HG03280 (cell line): ENCODE results near the gene TRIM3.

Source experiments
- ATAC-seq: cut with Tn5 transposase; IDR thresholded peaks from one replicate; pipeline ENCODE4 v1.9.1; 2021; ENCODE audit warnings: mild to moderate bottlenecking, moderate library complexity; ENCODE audit not compliant: unreplicated experiment

The TRIM3 gene

DNA sequence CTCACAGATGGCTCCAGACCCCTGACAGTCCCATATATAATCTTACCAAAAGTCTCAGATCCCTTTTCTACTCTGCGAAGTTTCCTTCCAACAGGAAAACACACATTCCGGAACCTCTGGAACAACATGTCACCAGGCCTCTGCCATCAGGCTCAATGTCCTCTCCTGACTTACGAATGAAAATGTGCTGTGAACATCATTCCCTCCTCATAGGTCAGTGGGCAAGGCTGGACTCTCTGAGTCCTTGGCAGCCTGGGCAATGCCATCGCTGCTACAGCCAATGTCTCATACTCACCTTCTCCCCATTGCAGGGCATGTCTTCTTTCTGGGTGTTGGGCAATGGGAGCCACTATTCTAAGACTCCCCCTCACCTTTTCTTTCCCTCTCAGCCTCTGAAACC is 31.3 kb downstream of the TRIM3 start:
- no peak for ATAC-seq

DNA sequence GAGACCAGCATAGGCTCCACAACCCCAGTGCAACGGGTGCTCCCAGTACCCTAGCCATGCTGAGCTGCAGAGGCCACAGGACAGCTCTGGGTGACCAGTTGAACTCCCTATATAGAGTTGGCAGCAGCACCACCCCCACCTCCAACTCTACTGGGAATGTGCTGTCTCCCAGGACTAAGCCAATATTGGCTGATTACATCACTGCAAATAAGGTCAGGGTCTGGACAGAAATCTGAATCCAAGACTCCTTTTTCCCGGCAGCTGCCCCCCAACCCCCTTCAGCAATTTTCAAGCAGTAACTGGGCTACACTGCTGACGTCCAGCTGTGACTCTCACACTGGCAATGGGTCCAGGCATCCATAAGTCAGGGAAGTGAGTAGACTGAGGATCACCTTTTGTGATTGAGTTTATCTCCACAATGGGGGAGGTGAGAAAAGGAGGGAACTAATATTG is 32.8 kb downstream of the TRIM3 start, which contains the start of gene HPX:
HPX (minus strand) TSS at position 82 of the 453 bp plus-strand sequence; CDS start at position 58, 24 bp downstream.
- no peak for ATAC-seq

DNA sequence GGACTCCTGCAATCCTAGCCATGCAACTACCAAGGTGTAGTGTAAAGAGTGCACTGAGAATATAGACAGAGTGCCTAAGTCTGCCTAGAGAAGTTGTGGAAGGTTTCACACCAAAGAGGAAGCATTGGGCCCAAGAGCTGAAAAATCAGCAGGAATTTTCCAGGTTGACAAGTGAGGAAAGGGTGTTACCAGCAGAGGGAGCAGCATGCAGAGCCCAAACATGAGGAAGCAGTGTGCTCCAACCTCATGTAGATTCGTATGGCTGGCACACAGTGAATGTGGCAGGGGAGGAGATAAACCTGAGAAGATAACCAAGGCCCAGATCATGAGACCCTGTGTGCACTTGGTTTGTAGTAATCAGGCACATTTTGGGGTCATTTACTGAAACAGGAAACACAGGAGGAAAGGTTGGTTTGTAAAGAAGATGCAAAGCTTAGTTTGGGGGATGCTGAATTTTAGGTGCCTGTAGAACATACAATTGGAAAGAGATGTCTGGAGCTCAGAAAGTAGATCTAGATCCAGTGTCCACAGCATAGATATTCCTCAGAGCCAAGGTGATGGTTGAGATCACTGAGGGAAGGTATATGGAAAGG is 34.7 kb downstream of the TRIM3 start:
- no peak for ATAC-seq

DNA sequence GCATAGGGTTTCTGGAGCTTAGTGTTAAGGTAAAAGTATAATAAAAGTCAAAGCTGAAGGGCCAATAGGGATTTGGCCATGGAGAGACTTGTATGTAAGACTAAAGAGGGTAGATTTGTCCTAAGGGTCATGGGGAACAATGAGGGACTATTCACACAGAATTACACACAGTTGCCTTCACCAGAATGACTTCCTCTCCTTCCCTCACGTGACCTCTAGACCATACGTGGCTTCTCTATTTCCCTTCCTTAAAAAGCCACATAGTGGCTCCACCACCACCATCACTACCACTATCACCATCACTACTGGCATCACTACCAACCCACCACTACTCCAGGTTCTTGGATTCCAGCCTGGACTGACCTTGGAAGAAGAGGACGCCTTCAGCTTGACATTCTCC is 35.7 kb downstream of the TRIM3 start:
- ATAC-seq: no peak

DNA sequence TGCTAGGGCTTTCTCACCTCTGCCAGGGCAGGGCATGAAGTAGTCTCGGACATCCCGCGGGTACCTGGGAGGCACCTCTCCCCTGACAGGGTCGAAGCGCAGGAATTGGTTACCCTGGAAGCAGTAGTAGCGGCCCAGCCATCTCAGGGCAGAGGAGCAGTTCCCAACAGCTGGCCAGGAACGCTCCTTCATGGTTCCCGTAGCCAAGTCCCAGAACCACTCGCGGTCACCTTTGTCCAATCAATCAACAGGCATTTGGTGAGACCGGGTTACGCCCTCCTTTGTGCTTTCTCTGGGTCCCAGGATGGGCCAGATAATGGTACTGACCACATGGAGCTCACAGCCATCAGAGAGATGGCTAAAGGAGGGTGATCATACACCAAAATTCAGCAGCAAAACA is 36.3 kb downstream of the TRIM3 start:
- ATAC-seq: no peak

DNA sequence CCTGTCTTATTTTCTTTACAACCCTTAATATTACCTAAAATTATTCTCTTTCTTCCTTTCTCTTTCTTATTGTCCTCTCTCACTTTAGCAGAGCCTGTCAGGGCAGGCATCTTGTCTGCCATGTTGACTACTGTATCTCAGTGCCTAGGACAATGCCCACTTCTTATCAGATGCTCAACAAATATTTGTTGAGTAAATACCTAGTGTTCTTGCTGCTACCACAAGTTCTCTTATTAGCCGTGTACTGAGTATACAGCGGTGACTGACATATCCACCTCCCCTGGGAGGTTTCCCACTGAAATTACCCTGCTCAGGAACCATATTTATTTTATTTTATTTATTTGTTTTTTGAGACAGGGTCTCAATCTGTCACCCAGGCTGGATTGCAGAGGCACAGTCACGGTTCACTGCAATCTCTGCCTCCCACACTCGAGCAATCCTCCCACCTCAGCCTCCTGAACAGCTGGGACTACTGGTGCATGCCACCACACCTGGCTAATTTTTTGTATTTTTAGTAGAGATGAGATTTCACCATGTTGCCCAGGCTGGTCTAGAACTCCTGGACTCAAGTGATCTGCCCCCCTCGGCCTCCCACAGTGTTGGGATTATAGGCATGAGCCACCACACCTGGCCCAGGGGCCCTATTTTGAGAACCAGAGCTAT is 39.6 kb downstream of the TRIM3 start:
- ATAC-seq: no peak

DNA sequence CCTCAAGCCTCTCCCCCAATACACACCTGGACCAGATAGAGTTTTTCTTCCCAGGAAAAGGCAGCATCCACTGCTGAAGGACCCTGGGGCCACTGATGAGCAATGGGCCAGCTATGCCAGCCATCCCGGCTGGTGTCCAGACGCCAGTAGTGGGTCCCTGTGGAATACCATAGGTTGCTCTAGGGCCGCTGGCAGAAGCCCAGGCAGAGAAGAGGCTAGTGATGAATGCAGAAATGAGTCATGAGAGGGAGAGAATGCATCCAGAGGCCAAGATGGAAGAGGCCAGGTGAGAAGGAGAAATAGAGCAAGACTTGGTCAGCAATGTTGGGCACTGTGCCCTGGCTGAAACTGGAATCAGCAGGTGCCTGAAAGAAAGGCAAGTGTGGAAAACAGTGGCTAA is 41.9 kb downstream of the TRIM3 start:
- no peak for ATAC-seq

DNA sequence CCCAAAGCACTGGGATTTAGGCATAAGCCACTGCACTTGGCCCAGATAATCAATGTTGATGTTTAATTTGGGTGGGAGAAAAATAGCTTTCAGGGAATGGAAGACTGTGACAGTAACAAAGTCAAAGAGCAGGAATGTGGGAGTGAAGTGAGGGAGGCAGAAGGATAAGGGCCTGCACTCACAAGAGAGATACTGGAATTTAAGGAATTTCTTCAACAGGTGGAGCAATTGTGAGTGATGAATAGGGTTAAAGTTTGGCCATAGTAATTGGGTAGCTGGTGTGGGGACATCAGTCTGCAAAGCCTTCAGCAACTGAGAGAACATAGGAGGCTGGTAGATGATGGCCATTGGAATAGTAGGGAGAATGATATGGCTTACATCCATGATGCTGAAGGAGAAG is 46.2 kb downstream of the TRIM3 start:
- no peak for ATAC-seq

DNA sequence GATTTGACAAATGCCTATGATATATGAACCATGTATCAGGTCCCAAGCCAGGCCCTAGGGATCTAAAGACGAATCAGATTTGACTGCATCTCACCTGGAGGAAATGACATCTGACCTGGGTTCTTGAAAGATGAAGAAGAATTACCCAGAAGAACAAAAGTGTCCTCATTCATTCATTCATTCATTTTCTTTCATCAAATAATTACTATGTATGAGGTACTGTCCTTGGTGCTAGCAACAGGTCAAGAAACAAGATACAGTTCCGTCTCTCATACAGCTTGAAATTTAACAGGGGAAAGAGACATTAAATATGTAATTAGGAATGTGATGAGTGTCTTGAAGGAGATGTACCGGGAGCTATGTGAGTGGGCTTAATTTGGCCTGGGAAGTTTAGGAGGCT is 53.1 kb downstream of the TRIM3 start:
- no peak for ATAC-seq

DNA sequence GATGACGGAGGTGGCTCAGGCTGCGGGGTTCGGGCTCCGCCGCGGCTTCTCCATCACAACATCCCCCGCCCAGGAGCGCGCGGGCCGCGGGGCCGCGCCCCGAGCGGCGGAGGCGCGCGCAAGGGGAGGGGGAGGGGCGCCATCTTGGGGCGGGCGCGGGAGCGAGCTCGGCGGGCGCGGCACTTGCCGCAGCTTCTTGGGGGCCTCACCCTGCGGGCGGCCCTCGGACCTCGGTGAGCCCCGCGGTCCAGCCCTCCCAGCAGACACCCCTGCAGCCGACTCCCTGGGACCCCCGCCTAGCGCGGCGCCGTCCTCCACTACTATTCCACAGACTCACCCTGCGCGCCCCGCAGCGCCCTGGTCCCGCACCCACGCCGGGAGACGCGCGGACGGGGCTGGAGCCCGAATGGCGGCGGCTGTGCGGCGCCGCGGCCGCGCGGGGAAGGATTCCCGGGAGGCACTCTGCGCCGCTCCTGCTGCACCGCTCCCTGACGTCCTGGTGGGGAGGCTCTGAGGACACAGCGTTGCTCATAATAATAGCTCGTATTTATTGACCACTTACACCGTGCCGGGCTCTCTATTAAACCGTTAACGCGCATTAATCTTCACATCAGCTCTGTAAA is 54.6 kb downstream of the TRIM3 start, which contains the start of gene APBB1:
APBB1 (minus strand) TSS at position 86 of the 623 bp plus-strand sequence. CDS start 7,747 bp downstream, outside the sequence.
- peak; percentile 54 for ATAC-seq

DNA sequence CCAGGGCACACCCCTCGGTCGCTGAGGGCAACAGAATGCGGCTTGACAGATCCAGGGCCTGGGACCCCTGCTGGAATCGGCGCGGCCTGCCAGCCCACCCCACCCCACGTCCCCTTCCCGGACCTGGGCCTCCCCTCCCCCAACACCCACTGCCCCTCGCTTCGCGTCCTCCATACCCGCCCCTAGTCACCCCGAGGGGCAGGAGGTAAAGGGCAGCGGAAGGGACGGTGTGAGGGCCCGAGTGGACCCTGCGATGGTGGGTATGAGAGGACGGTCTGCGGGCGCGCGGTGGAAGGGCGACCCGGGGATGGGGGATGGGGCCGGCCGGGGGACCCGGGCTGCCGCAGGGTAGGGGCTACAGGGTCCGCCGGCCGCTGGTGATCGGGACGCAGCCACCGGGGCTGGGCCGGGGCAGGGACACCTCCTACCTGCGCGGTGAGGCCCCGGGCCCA is 55.2 kb downstream of the TRIM3 start:
- ATAC-seq: no peak

DNA sequence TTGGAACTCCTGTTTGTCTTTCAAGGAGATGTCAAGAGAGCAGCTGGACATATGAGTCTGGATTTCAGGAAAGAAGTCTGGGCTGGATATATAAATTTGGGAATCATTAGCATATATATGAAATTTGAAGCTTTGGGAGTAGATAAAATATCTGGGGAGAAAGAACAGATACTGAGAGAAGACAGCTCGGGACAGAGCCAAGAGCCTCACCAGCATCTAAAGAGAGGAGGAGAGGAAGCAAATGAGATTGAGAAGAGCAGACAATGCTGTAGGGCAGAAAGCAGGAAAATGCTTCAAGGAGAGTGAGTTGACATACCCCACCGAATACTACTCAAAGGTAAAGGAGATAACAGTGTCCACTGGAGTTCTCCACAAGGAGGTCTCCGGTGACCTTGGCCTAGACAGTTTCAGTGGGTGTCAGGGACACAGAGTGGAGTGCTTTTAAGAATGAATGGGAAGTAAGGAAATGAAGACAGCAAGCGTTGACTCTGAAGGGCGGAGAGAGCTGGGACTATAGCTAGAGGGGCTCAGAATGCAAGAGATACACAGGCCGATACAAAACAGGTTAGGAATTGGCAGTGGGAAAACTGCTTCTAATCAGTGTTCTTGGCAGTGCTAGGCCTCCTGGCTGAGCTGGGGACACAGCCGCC is 55.7 kb downstream of the TRIM3 start:
- ATAC-seq: no peak

DNA sequence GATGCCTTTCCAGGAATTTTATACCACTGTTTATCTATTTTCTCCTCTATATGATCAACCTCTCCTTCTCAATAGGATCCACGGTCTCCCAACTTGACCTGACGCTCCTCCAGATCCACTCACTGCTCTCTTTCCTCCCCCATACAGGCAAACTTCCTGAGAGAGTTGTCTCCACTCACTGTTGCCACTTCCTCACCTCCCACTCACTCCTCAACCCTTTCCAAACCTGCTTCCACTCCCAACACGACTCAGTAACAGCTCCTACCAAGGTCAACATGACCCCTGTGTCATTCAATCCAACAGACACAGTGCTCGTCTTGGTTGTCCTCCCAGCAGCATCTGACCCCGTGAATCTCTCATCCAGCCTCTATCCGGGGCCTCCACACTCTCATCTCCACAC is 57.9 kb downstream of the TRIM3 start:
- no peak for ATAC-seq

DNA sequence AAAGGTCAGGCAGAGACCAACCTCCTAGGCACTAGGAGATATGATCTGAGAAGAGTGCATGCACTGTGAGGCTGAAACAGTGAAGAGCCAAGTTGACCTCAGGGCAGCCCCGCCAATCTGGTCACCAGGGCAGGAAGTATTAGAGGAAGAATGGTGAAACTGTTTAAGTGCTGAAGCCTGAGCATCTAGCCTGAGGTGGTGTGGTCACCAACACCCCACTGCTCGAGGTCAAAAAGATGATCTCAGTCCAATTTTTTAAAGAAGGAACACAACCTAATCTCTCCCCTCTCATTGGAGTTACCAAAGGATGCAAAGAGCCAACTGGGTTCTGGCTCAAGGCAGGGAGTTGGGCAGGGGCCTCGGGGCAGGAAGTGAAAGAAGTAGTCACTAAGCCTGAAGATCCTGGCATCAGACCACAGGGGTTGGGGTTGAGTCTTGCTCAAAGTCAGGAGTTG is 58.8 kb downstream of the TRIM3 start:
- no peak for ATAC-seq

DNA sequence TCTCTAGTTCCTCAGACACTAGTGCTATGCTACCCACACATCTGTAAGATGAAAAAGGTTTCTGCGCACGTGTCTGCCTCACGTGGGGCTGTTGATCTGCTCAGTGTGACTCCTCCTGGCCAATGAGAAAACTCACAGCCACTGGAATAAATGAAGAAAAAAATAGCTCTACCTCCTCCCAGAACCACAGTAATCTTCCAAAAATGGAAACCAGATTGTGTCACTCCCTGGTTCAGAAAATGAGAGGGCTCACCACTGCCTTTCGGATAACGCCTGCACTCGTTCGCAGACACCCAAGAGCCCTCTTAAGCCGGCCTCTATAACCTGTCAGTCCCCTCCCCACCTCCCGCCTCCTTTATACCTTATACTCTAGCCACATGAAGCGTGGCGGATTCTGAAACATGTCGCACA is 59.9 kb downstream of the TRIM3 start:
- ATAC-seq: no peak

DNA sequence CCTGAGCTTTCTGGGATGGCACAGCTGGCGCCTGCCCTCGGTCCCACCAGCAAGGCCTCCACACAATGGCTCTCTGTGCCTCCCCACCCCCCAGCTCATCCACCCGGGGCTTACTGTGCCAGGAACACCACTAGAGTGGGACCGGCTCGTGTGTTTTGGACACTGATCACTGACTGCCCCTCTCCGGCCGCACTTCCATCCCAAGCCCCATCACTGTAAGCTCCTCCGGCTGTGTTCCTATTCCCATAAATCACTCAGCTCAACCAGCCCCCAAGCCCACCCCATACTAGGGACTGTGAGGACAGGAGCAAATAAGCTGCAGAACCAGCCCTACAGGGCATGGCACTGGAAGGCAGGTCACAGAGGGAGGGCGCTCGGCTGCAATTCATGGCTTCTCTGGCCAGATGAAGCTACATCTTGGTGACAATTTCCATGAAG is 62.1 kb downstream of the TRIM3 start:
- ATAC-seq: no peak

DNA sequence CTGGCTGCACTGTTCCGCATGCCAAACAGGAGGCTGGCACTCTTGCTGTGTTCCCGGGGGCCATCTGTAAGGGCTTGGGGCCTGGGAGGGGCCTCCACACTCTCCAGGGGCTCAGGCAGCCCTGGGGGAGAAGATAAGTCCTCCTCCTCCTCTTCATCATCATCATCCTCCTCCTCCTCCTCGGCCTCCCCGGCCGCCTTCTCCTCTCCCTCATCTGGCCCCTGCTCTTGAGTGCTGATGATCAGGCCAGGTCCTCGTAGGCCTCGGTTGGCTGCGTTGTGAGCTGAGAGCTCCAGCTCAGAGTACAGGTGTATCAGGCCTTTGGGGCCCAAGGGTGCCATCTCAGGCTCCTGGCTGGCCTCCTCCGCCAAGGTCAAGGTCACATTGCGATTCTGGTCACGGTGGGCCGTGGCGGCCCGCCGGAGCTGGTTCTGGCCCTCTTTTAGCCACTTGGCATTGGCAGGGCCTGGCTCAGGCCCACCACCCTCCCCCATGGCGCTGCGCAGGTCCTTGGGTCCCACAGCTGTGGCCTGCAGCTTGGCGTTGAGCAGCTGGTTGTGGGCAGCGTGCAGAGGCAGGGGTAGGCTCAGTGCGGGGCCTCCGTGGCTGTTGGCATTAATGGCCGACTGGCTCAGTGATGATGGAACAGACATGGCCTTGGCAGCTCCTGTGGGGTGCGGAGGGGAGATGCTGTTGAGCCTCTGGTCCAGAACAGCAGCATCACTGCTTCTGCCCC is 62.9 kb downstream of the TRIM3 start:
- ATAC-seq: no peak

DNA sequence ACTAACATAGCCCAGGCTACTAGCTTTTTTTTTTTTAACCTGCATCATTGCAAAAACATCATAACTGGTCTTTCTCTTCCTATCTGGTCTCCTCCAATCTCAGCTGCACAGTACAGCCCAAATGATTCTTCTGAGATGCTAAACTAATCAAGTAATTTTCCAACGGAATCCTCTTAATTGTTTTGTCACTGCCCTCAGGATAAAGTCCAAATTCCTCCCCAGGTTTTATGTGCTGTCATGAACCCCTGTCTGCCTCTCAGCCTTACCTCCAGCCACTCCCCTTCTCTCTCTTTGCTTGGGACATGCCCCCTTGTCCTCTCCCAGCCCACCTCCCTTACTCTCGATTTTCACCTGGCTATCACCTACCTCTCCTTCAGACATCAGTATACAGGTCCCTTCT is 67.4 kb downstream of the TRIM3 start:
- ATAC-seq: no peak

DNA sequence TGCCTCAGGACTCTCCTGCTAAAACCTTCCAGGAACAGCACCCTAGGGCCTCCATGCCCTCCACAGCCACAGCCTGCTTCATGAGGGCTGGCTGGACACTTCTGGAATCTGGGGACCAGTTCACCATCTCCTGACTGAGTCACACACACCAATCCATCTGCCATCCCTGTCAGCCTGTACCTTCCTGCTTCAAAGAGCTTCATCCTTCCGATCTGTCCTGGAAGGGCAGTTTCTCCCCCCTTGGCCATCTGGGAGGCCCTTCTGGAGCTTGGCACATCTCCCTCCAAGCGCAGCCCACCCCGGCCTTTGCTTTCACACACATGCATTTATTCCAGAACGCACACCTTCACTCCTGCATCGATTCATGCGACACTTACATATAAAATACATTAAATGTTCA is 67.9 kb downstream of the TRIM3 start:
- ATAC-seq: no peak

DNA sequence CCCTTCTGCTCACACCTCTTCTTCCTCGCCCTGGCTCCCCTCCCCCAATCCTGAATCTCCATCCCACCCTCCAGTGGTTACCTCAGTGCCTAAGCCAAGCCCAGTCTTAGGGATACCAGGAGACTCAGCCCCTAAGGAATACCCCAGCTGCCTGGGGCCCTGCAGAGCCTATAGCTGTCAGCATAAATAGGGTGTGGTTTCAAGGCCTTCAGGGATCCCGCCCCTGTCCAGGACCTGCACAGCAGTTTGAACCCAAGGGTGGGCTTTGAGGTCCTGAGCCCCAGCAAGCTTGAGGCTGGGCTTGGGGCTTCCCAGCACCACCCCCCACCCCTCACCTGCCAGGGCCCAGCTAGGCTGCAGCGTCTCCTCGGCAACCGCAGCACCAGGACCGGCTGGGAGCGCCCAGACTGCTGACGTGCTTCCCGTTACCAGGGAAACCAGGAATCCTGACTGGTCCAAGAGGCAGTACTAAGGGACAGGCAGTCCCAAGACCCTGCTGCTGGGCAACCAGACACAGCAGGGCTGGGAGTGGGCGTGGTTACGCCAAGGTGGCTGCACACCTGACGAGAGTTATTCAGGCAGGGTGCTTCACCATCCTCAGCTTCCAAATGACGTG is 68.6 kb downstream of the TRIM3 start:
- no peak for ATAC-seq
